Immature natural killer cell (primary cell): ENCODE measurements around the gene SAYSD1. TPM values are rescaled to one million over a fixed set of nuclear protein-coding genes. Genes with fewer than 3 reads are reported as not detected.
"Not testable (repeated sequence)": the region's sequence is repeated elsewhere in the genome, so short reads cannot be mapped to it uniquely, and the experiment has no call there.

Experiments used
- DNase-seq, 3 donors: peaks; one replicate each; pipeline ENCODE4 v3.0.0; 2022; ENCODE audit warnings: mixed read lengths in 1 of 3
- H3K27ac Mint-ChIP-seq, 6 donors: one replicate each; pipeline ENCODE4 v1.8.0; 2020; ENCODE audit warnings: mixed read lengths in 6 of 6, mild to moderate bottlenecking in 5 of 6, inconsistent platforms in 4 of 6, moderate library complexity in 3 of 6
- H3K27me3 Mint-ChIP-seq, 3 donors: one replicate each; pipeline ENCODE4 v1.8.0; 2020 to 2021; ENCODE audit warnings: low read depth in 3 of 3, mild to moderate bottlenecking in 3 of 3, mixed read lengths in 3 of 3, moderate library complexity in 3 of 3, inconsistent platforms in 1 of 3
- H3K36me3 Mint-ChIP-seq, 3 donors: one replicate each; pipeline ENCODE4 v1.8.0; 2020; ENCODE audit warnings: mixed read lengths in 3 of 3, inconsistent platforms in 2 of 3, mild to moderate bottlenecking in 2 of 3
- H3K4me1 Mint-ChIP-seq, 2 donors: one replicate each; pipeline ENCODE4 v1.8.0; 2020; ENCODE audit warnings: inconsistent platforms in 2 of 2, mild to moderate bottlenecking in 2 of 2, mixed read lengths in 2 of 2, moderate library complexity in 1 of 2
- H3K4me3 Mint-ChIP-seq, 5 donors: one replicate each; pipeline ENCODE4 v1.8.0; 2020; ENCODE audit warnings: mild to moderate bottlenecking in 5 of 5, mixed read lengths in 5 of 5, inconsistent platforms in 3 of 5, moderate library complexity in 3 of 5
- H3K9me3 Mint-ChIP-seq, 6 donors: one replicate each; pipeline ENCODE4 v1.8.0; 2020; ENCODE audit warnings: mild to moderate bottlenecking in 6 of 6, mixed read lengths in 6 of 6, inconsistent platforms in 4 of 6, moderate library complexity in 3 of 6
- polyA plus RNA-seq, 3 donors: library from polyadenylated mRNA; unstranded; fragments of 300-500 nt; fragmentation: Illumina TruSeq; gene quantifications; one replicate each; pipeline ENCODE4 v1.2.3, GENCODE V29; 2021

The SAYSD1 gene
- polyA plus RNA-seq, 3 donors from 2014 or later = 10.4 to 17.4 (median 16.1) TPM

GRCh38 chr6:39134761-39135160 is 19.8 kb upstream of the SAYSD1 start:
- peaks cover 6 to 11% (median 6%) of the 10 kb centered on the region in 3 donors for H3K27me3 Mint-ChIP-seq

GRCh38 chr6:39130691-39131090 is 15.7 kb upstream of the SAYSD1 start:
- Mint-ChIP-seq H3K27me3 (peaks cover 1 to 9% (median 8%) of the 10 kb centered on the region in 3 donors), H3K9me3 (peaks cover 0 to 2% (median 0%) of the 10 kb centered on the region in 6 donors), H3K4me3 (no peak overlapping the region), H3K27ac (no peak overlapping the region), H3K4me1 (no peaks in the 10 kb centered on the region), H3K36me3 (peaks cover 0 to 4% (median 0%) of the 10 kb centered on the region in 3 donors)
- DNase-seq = no peak

More at GRCh38 chr6:39134761-39135160, 19.8 kb upstream of the SAYSD1 start:
- H3K9me3 Mint-ChIP-seq = peaks cover 0 to 24% (median 4%) of the 10 kb centered on the region in 6 donors
- not testable (repeated sequence) for H3K4me1 Mint-ChIP-seq, H3K36me3 Mint-ChIP-seq, H3K4me3 Mint-ChIP-seq, DNase-seq, H3K27ac Mint-ChIP-seq

GRCh38 chr6:39128832-39129231 is 13.8 kb upstream of the SAYSD1 start:
- no peak overlapping the region for H3K27ac Mint-ChIP-seq
- DNase-seq = no peak
- H3K27me3 Mint-ChIP-seq = peaks cover 3 to 10% (median 9%) of the 10 kb centered on the region in 3 donors
- peaks cover 0 to 2% (median 0%) of the 10 kb centered on the region in 6 donors for H3K9me3 Mint-ChIP-seq
- H3K4me3 Mint-ChIP-seq = no peak overlapping the region
- H3K4me1 Mint-ChIP-seq = no peaks in the 10 kb centered on the region
- peaks cover 0 to 4% (median 0%) of the 10 kb centered on the region in 3 donors for H3K36me3 Mint-ChIP-seq

GRCh38 chr6:39128106-39128505 is 13.1 kb upstream of the SAYSD1 start:
- H3K9me3 Mint-ChIP-seq = peaks cover 0 to 2% (median 0%) of the 10 kb centered on the region in 6 donors
- H3K27me3 Mint-ChIP-seq = peaks cover 5 to 10% (median 10%) of the 10 kb centered on the region in 3 donors
- H3K4me1 Mint-ChIP-seq = no peaks in the 10 kb centered on the region
- peaks cover 0 to 4% (median 0%) of the 10 kb centered on the region in 3 donors for H3K36me3 Mint-ChIP-seq
- no peak for DNase-seq
- H3K27ac Mint-ChIP-seq = no peak overlapping the region
- no peak overlapping the region for H3K4me3 Mint-ChIP-seq

- Mint-ChIP-seq H3K27me3 (peaks cover 6 to 13% (median 7%) of the 10 kb centered on the region in 3 donors), H3K4me1 (no peaks in the 10 kb centered on the region), H3K36me3 (no peaks in the 10 kb centered on the region), H3K4me3 (no peak overlapping the region), H3K27ac (no peak overlapping the region), H3K9me3 (no peaks in the 10 kb centered on the region)
- DNase-seq = no peak
Measured at GRCh38 chr6:39124114-39124513, 9.1 kb upstream of the SAYSD1 start.

- no peak overlapping the region for H3K4me3 Mint-ChIP-seq
- H3K27ac Mint-ChIP-seq = no peak overlapping the region
Measured at GRCh38 chr6:39118921-39119320, 3.9 kb upstream of the SAYSD1 start.

GRCh38 chr6:39114388-39114703 is 640 bp downstream of the SAYSD1 start:
- no peak for DNase-seq
- Mint-ChIP-seq H3K27me3 (peaks cover 5 to 9% (median 7%) of the 10 kb centered on the region in 3 donors), H3K4me1 (peaks cover 14 to 43% of the 10 kb centered on the region in 2 donors), H3K36me3 (peaks cover 4 to 19% (median 7%) of the 10 kb centered on the region in 3 donors), H3K27ac (peak overlapping the region; percentile 89 to 99 (median 98)), H3K4me3 (peak overlapping the region; percentile 95 to 99 (median 97)), H3K9me3 (no peaks in the 10 kb centered on the region)

More at GRCh38 chr6:39118921-39119320, 3.9 kb upstream of the SAYSD1 start:
- H3K9me3 Mint-ChIP-seq = no peaks in the 10 kb centered on the region
- no peaks in the 10 kb centered on the region for H3K36me3 Mint-ChIP-seq
- no peak for DNase-seq
- peaks cover 11 to 14% (median 12%) of the 10 kb centered on the region in 3 donors for H3K27me3 Mint-ChIP-seq
- peaks cover 11 to 22% of the 10 kb centered on the region in 2 donors for H3K4me1 Mint-ChIP-seq

GRCh38 chr6:39113788-39114187 is 1.2 kb downstream of the SAYSD1 start:
- Mint-ChIP-seq H3K36me3 (peaks cover 8 to 24% (median 12%) of the 10 kb centered on the region in 3 donors), H3K27me3 (peaks cover 5 to 9% (median 7%) of the 10 kb centered on the region in 3 donors), H3K4me3 (peak overlapping the region; percentile 95 to 99 (median 97)), H3K27ac (peak overlapping the region; percentile 89 to 99 (median 98)), H3K4me1 (peaks cover 14 to 43% of the 10 kb centered on the region in 2 donors), H3K9me3 (no peaks in the 10 kb centered on the region)
- DNase-seq = no peak

- peaks cover 5 to 9% (median 7%) of the 10 kb centered on the region in 3 donors for H3K27me3 Mint-ChIP-seq
- peaks cover 20 to 36% (median 20%) of the 10 kb centered on the region in 3 donors for H3K36me3 Mint-ChIP-seq
- no peaks in the 10 kb centered on the region for H3K9me3 Mint-ChIP-seq
- no peak for DNase-seq
- H3K4me3 Mint-ChIP-seq = peak overlapping the region in 1 of 5 donors; percentile 8
- peak overlapping the region in 1 of 6 donors; percentile 43 for H3K27ac Mint-ChIP-seq
- peaks cover 14 to 43% of the 10 kb centered on the region in 2 donors for H3K4me1 Mint-ChIP-seq
Measured at GRCh38 chr6:39111280-39111679, 3.7 kb downstream of the SAYSD1 start.

- H3K27ac Mint-ChIP-seq = no peak overlapping the region
- DNase-seq = no peak
- peaks cover 11 to 30% of the 10 kb centered on the region in 2 donors for H3K4me1 Mint-ChIP-seq
- peaks cover 32 to 52% (median 41%) of the 10 kb centered on the region in 3 donors for H3K36me3 Mint-ChIP-seq
- no peak overlapping the region for H3K4me3 Mint-ChIP-seq
- peaks cover 1 to 2% (median 2%) of the 10 kb centered on the region in 3 donors for H3K27me3 Mint-ChIP-seq
- H3K9me3 Mint-ChIP-seq = no peaks in the 10 kb centered on the region
Measured at GRCh38 chr6:39108041-39108839, 6.7 kb downstream of the SAYSD1 start.

GRCh38 chr6:39107641-39108040 is 7.3 kb downstream of the SAYSD1 start:
- H3K36me3 Mint-ChIP-seq = peaks cover 32 to 56% (median 44%) of the 10 kb centered on the region in 3 donors
- no peak overlapping the region for H3K4me3 Mint-ChIP-seq
- H3K27ac Mint-ChIP-seq = no peak overlapping the region
- peaks cover 11 to 27% of the 10 kb centered on the region in 2 donors for H3K4me1 Mint-ChIP-seq
- no peak for DNase-seq
- peaks cover 1 to 2% (median 1%) of the 10 kb centered on the region in 3 donors for H3K27me3 Mint-ChIP-seq
- H3K9me3 Mint-ChIP-seq = no peaks in the 10 kb centered on the region

- H3K9me3 Mint-ChIP-seq = no peaks in the 10 kb centered on the region
- H3K27me3 Mint-ChIP-seq = peaks cover 0 to 2% (median 1%) of the 10 kb centered on the region in 3 donors
- peaks cover 11 to 27% of the 10 kb centered on the region in 2 donors for H3K4me1 Mint-ChIP-seq
- no peak overlapping the region for H3K27ac Mint-ChIP-seq
- no peak overlapping the region for H3K4me3 Mint-ChIP-seq
- DNase-seq = no peak
- H3K36me3 Mint-ChIP-seq = peaks cover 32 to 56% (median 43%) of the 10 kb centered on the region in 3 donors
Measured at GRCh38 chr6:39107034-39107433, 8.0 kb downstream of the SAYSD1 start.

GRCh38 chr6:39104528-39104927 is 10.5 kb downstream of the SAYSD1 start:
- Mint-ChIP-seq H3K36me3 (peaks cover 28 to 40% (median 38%) of the 10 kb centered on the region in 3 donors), H3K9me3 (no peaks in the 10 kb centered on the region), H3K4me3 (no peak overlapping the region), H3K27me3 (peaks cover 0 to 1% (median 0%) of the 10 kb centered on the region in 3 donors), H3K4me1 (peaks cover 11 to 17% of the 10 kb centered on the region in 2 donors), H3K27ac (peak overlapping the region in 1 of 6 donors; percentile 38)
- no peak for DNase-seq

- peak overlapping the region in 1 of 6 donors; percentile 7 for H3K27ac Mint-ChIP-seq
- peaks cover 11 to 17% of the 10 kb centered on the region in 2 donors for H3K4me1 Mint-ChIP-seq
- peaks cover 21 to 37% (median 28%) of the 10 kb centered on the region in 3 donors for H3K36me3 Mint-ChIP-seq
- H3K9me3 Mint-ChIP-seq = no peaks in the 10 kb centered on the region
- peaks cover 0 to 1% (median 0%) of the 10 kb centered on the region in 3 donors for H3K27me3 Mint-ChIP-seq
- no peak overlapping the region for H3K4me3 Mint-ChIP-seq
- no peak for DNase-seq
Measured at GRCh38 chr6:39102821-39103136, 12.2 kb downstream of the SAYSD1 start.
